Fibroblast of skin of right quadriceps (primary cell): ENCODE measurements around the gene GJD3.

Experiments used
- DNase-seq: peaks from one replicate; pipeline ENCODE4 v3.0.0-alpha.2; 2013

GJD3 gene

DNA sequence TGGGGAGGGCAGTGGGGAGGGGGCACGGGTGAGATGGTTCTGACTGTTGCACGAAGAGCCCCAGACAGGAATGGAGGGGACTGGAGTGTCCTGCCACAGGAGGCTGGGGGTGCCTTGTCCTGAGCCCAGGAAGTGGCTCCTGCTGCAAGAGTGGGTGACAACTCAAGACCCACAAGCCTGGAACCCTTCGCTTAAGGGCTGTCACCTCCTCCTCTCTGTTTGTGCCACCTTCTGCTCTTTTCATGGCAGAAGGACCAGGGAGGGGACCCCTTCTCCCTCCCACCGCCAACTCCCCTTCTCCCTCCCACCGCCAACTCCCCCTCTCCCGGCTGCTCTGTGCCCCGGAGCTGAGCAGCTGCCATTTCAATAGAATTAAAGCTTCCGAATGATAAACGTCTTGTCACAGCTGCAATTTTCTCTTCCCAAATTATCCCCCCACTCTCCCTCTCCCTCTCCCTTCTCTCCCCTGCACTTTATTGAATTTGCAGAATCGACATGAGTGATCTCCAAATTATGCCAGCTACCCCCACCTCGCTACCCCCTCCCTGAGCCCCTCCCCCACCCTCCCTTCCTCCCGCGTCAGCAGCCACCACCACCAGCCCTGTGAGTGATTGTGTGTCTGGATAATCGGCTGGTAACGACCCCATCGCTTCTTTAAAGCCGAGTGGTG, 13.7 kb downstream of the GJD3 start:
- DNase-seq: no peak

DNA sequence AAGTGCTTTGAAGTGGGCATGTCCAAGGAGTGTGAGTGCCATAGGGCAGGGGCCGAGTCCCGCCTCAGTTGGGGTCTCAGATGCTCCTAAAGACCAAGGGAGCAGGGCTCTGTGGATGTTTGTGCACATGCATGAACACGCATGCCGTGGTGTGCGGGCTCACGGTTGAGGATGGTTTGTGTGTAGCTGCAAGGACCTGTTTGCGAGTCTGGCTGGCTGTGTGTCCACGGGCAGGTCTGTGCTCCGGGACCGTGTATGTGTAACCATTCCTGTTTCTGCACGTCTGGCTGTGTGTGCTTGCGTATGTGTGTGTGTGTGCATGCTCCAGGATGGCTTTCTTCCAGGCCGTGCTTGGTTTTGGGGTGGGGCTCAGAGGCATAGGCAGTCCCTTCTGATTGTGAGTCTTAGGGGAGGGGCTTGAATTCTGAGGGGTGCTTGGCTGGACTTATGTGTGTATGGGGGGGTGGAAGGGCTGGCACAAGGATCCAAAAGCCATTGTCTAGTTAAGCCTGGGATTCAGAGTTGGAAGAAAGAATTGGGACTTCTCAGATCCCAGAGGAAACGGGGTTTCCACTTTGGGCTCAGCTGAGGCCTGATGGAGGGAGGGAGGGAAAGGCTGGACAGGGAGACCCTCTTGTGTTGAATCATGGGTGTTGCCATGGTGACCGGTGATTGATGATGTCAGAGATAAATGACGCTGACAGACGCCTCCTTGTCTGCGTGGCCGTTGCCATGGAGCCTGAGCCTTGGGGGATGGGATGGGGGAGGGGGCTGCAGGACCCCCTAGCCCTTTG, 14.4 kb downstream of the GJD3 start:
- DNase-seq: peak; percentile 67

DNA sequence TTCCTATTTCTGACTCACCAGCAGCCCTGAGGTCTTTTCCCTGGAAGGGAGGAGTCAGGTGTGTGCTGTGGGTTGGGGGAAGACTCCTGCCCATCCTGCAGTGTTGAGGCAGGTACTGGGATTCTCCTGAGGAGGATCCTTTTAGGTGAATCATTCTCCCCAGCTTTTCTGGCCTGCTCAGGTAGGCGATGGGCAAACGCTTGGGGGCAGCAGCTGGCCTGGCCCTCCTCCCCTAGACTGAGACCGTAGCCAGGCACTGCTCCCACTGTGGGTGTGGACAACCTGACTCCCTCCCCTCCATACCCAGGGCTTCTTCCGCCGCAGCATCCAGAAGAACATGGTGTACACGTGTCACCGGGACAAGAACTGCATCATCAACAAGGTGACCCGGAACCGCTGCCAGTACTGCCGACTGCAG, 15.1 kb downstream of the GJD3 start:
- no peak for DNase-seq

DNA sequence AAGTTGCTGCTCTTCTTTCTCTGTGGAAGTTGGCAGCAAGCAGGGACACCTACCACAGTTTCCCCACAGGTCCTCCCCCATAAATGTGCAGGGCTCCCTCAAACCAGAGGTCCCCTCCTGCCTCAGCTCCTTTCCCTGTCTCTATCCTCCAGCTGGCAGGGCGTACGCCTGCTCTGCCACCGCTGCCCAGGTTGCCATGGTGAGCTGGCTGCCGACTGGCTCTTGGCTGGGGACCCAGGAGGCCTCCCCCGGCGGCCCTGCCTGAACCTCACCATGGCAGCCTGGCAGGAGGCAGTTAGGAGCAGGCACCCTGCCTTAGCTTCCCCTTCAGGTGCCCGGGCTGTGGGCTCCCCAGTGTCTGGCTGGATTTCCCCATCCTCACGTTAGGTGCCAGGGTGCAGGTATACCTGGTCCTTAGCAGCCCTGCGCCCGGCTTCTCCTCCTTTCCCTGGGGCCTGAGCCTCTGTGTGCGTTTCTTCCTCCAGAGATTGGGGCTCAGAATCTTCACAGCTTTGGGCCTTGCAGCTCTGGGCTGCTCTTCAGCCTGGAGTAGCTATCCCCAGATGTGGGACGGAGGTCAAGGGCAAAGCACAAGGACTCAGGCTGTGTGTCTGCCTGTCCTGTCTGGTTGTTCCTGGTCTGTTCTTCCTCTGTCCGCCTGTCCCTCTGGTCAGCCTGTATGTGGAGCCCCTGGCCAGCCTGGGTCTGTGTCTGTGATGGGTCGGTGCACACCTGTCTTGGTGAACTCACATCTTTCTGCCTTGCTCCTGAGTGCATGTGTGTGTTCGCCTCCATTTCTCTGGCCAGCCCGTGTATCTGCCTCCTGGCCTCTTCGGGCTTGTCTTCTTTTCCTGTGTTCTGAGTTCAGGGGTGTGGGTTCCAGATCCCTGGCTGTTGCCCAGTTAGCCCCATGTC, 15.7 kb downstream of the GJD3 start:
- DNase-seq: no peak

DNA sequence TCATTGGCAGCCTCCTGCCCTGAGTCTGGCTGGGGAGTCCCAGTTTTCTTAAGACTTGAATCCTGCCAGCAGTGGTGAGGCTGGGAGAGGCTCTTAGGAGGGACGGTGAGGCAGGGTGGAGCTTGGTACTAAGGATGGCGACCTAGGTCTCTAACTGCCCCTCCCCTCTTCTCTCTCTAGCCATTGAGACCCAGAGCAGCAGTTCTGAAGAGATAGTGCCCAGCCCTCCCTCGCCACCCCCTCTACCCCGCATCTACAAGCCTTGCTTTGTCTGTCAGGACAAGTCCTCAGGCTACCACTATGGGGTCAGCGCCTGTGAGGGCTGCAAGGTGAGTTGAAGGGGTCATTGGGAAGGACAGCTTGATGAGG, 16.4 kb downstream of the GJD3 start:
- no peak for DNase-seq

DNA sequence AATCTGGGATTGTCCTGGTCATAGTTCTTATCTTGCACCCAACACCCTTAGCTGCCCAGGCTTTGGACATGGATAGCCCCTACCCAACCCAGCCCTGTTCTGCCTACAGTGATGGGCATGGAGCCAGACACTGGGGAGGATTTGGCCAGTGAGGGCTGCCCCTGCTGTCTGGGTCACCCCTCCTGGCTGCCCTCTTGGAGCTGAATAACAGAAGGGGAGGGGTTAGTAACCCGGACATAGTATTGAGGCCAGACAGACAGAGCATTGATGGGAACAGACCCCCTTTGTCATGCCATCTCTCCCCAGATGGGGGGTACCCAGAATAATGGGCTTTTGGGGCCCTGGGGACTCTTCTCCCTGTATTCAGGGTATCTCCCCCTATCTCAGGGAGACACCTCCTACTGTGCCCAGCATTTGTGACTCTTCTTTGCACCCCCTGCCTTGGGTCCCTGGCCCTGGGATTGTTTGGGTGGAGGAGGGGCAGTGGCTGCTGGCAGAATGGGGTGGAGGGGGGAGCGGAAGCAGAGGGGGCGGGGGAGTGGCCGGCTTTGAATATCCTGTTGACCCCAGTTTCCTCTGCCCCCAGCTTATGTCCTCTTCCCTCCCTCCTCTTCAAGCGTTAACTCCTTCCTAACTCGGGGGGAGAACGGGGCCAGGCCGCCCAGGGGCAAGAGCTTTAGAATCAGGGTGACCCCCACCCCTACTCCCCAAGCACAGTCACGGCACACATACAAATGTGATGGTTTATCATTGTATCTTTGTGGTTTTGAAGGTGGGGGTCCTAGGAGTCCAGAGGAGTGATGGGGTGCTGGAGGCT, 17.0 kb downstream of the GJD3 start:
- no peak for DNase-seq

DNA sequence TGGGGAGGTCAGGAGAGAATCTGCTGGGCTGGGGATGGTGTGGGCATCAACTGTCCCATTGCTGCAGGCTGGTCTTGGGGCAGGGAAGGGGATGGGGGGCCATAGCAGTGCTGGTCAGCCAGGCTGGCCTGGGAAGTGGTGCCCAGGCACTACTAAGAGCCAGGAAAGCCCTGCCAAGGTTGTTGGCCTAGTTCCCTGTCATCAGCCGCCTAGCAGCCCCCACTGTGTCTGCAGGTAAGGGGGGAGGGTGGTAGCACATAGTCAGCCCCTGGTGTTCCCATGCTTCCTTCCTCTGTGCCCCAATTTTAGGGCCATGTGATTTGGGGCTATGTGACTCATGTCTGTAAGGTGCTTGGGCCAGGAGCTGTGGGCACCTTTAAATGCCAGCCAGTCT, 17.8 kb downstream of the GJD3 start:
- no peak for DNase-seq

DNA sequence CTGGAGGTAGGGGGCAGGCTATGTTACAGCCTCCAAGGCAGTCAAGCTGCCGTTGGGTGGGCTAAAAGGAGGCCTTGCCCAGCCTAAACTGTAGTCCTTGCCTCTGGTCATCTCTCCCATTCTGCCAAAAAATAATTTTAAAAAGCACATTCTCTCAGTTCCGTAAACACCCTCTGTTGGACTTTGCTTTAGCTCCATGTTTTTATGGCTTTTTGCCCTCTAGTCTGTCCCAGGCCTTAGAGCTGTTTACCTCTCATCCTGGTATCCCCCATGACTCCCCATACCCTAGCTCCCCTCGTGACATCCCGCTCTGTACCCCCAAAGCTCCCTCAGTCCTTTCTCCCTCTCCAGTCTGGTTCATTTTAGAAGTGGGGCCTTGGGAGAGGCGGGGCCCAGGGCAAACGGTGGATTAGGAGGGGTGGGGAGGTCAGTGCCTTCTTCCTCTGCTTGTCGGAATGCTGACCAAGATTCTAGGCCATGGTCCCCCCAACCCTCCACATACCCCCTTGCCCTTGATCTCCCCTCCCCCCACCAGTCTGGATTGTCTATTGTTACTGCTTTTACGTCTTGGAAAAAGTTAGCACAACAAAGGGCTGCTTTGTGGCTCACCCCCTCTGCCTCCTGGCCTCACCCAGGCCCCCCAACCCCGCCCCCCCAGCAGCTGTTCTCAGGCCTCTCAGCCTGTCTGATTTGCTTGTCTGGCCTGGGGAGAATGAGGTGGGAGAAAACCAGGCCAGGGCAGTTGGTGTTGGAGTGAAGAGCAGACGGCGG, 18.4 kb downstream of the GJD3 start:
- no peak for DNase-seq

DNA sequence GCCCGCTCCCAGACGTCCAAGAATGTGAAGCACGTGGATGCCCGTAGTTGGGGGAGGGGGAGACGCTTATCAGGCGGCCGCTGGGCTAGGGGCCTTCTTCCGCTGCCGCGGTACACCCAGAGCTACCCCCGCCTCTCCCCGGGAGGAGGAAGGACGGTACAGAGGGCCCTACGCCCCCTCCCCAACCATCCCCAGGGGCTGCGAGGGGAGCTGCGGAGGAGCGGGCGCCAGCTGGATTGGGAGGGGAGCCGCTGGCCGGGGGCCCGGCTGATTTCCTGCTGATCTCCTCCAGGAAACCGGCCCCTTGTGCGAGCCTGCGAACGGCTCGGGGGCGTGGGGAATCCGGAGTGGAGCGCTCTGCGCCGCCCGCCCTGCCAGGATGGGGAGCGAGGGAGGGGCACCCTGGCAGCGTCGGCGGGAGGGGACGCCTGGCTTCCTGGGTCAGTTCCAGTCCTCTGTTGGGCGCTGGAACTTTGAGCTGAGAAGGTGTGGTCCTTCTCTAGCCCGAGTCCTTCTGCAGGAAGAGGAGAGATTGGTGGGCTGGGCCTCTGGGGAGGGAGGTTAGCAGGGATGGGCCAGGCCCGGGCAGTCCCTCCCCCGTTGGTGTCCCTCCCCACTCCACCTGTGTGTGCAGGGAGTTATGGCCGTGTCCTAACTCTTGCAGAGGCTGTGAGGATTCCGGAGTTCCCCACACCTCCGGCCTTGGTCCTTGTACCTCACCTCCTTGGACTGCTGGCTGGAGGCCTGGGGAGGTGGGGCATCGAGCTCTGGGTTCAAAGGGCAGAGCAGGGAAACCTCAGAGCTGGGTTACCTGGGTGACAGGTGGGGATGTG, 19.2 kb downstream of the GJD3 start:
- peak; percentile 82 for DNase-seq

DNA sequence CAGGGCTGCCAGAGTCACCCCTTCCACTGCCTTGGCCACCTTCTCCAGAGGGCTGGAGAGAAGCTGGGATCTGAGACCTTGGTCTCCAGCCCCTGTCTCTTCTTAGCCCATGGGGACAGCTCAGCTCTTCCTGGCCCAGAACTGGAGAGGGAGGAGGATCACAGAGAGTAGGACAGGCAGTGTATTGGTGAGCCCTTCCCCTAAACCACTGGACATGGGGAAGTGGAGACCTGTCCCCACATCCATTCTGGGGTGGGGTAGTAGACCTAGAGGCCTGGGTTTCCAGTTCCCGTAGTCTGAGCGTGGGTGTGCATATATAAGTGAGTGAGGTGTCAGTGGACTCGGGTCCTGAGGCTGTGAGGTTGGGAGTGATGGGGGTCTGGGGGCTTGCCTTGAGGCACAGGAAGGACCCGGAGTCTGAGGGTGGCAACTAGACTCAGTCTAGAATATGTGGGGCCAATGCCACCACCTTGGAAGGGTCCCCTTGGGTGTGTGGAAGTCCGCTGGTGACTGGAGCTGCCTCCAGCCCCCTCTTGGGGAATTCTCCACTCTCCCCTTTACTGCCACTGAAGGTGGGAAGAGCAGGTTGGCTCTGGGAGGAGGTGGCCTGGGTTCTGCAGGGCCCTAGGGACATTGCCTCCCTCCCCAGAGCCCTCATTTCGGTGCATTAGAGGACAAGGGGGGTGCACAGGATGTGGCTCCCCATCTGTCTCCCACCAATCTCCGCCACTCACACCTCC, 19.9 kb downstream of the GJD3 start:
- no peak for DNase-seq

DNA sequence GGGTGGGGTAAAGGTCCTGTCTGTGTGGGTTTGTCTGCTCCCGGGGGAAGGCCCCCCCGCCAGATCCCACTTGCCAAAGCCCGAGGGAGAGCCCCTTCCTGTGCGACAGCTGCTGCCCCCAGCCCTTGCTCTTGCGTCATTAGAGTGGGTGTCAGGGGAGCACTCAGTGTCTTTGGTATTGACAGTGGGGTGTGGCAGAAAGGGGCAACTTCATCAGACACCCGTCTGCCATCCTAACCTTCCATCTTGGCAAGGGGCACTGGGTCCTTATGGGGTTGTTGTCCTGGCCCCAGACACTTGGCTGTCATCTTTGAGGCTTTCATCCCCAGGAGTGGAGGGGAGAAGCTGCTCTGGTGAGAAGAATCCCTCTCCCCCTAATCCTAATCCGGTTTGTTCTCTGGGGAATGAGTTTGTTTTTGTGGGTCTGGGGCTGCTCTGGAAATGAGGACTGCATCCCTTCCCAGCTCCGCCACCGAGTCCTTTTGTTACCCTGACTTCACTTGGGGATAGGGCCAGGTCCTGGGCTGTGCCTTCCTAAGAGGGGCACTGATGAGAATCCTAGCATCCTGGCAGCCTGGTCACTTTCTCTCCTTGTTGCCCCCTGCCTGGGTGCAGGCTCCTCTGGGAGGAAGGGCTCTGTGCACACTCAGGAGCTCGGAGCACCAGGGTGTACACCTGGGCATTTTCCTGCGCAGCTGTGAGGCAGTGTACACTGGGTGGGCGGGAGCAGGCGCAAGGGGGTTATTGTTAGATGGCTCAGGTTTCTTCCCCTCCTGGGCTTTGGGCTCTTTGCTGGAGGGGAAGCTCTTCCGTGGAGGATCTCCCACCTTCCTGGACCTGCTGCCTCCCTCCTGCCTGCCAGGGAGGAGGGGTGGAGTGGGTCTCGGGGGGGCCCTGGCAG, 21.1 kb downstream of the GJD3 start:
- DNase-seq: no peak

DNA sequence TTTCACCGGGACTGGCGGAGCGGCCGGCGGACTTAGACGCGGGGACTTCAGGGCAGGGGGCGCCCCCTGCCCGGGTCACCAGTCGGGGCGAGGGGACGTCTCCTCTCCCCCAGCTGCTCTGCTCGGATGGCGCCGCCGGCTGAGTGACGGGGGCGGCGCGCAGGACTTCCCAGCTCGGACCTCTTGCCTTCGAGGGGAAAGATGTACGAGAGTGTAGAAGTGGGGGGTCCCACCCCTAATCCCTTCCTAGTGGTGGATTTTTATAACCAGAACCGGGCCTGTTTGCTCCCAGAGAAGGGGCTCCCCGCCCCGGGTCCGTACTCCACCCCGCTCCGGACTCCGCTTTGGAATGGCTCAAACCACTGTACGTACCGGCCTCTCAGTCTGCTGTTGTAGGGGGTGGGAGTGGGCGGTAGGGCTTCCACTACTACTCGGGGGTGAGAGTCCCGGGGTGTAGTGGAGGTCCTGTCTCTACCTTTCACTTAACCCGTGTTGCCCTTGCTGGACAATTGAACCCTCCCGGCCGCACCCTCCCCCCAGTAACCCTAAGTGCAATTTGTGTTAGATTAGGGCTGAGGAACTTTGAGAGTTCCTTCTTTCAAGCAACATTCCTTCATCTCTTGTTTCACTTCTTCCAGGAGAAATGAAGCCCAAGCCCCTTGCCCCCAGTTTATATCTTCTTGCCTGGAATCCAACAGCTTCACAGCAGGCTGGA, 21.9 kb downstream of the GJD3 start:
- no peak for DNase-seq

DNA sequence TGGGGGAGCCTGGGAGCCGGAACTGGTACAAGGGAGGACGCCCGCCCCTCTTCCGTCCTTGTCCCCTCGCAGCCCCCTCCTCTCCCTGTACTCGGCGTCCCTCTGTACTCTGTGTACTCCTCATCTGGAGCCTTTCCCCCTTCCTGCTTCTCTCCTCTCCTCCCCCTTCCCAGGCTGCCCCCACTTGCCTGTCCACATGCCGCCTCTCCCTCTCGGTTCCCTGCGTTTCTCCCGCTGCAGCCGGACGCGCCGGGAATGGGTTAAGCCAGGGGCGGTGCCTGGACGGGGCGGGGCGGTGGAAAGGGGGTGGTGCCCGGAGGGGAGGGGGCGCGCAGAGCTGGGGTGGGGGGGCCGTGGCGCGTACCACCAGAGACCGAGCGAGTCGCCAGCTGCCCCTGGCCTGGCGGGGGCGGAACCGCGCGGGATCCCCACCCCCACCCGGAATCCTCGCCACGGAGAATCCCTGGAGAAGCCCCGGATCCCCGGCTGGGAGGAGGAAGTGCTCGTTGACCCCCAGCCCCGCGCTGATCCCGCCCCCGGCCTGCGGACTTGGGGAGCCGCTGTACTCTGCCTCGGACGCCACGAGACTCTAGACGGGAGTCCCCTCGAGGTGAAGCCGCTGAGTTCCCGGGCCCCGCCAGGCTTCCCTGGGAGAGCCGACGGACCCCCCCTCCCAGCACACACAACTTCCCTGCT, 22.6 kb downstream of the GJD3 start:
- DNase-seq: peak; percentile 62

DNA sequence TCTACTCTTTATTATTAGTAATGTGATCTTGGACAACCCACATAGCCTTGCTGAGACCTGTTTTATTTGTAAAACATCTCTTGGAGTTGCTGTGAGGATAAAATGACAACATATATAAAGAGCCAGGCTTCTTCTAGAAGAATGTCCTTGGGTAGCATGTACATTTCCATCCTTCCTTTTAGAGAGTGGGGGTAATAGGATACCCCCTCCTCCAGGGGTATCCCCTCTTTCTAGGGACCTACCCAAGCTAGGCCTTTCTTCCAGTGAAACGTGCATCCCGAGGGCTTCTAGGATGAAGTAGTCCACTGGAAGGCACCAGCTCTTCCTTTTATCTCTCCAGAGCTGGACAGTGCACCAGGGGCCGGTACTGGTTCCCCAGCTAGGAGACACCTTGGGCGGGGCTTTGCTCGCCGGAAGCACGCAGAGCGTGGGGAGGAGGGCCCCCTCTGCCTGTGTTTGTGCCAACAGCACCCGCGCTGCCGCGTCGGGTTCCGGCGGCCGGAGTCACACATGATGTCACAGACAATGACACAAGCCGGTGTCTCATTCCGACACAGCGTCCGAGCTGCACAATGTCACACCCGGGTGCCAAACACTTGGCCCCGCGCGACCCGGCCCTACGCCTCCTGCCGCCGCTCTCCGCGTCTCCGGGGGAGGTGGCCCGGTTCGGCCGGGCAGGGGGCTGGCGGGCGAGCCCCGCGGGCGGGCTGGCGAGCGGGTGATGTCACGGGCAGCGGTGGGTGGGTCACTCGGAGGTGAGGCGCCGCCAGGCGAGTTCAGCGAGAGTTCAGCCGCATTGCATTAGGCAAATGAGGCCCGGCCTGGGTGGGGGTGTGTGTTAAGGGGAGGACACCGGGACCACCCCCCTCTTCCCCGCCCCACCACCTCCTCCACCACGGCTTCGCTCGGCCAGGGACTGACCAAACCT, 23.4 kb downstream of the GJD3 start:
- peak; percentile 57 for DNase-seq

DNA sequence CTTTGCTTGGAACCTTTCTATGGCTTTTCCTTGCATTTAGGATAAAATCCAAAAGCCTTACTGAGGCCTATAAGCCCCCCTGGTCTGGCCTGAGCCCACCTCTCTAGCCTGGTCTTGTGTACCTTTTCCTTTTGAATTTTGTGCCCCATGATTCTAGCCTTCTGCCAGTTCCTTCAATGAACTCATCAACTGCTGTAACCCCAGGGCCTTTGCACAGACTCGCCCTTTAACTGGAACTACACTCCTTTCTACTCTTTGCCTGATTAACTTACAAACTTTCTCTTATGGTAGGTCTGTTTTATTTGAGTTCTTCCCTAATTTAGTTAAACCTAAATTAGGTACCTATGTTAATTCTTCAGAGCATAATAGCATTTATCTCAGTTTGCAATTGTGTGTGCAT, 24.2 kb downstream of the GJD3 start:
- no peak for DNase-seq

DNA sequence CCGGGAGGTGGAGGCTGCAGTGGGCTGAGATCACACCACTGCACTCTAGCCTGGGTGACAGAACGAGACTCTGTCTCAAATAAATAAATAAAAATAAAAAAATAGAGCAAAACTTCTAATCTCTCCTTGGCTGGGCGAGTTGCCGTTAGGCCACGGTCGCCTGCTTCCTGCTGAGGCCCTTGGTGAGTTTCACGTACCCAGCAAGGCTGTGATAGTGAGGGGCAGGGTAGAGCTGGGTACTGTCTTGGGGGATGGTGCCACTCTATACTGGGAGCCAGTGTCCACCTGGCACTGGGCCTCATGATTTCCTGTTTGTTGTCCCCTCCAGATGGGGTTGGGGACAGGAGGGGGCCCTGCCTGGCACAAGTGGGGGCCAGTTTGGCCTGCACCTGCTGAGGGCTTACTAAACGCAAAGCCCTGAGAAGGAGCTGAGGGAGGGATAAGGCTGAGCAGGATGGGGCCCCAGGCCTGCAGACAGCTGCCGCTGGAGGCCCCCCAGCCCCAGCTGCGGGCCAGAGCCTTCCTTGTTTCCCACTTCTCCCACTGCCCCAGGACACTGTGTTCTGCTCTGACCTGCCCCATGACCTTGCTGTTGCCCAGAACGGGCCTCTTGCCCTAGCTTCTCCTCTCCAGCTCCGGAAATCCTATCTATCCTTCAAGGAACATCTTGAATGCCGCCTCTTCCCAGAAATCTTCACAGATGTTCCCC, 25.4 kb downstream of the GJD3 start:
- DNase-seq: no peak
